HepG2 (cell line): Measurements from ENCODE around the gene FSIP1. TPM values are rescaled to one million over a fixed set of nuclear protein-coding genes. Genes with fewer than 3 reads are reported as not detected.
A peak's percentile ranks its signal among the peaks of the same experiment; 100 is the strongest.

ENCODE experiments used
- ESRRA ChIP-seq: sonication (generic); formaldehyde crosslinking; IDR thresholded peaks from 2 replicates; pipeline ENCODE4 v1.5.1; 2020; ENCODE audit warnings: mild to moderate bottlenecking, low read depth, missing genetic modification reagents
- FOSL2 ChIP-seq: sonication (generic); formaldehyde crosslinking; IDR thresholded peaks from 2 replicates; pipeline ENCODE4 v1.4.0; 2020; ENCODE audit warnings: missing genetic modification reagents
- GABPB1 ChIP-seq: IDR thresholded peaks from 2 replicates; pipeline ENCODE4 v1.6.1; 2016; ENCODE audit warnings: mild to moderate bottlenecking, missing genetic modification reagents, moderate library complexity, missing compliant biosample characterization
- GATA4 ChIP-seq: sonication (generic); IDR thresholded peaks from 2 replicates; pipeline ENCODE4 v1.6.1; 2016; ENCODE audit warnings: antibody characterized with exemption, low read depth, borderline replicate concordance
- IKZF1 ChIP-seq: fragments of 450-650 bp; IDR thresholded peaks from 2 replicates; pipeline ENCODE4 v1.7.1; 2016
- MYNN ChIP-seq: sonication (generic); formaldehyde crosslinking; IDR thresholded peaks from 2 replicates; pipeline ENCODE4 v1.4.0; 2020; ENCODE audit warnings: mild to moderate bottlenecking, low read depth, missing genetic modification reagents
- NFKB2 ChIP-seq: sonication (generic); formaldehyde crosslinking; IDR thresholded peaks from 2 replicates; pipeline ENCODE4 v1.4.0; 2020; ENCODE audit warnings: missing genetic modification reagents, borderline replicate concordance
- RORA ChIP-seq: sonication (generic); formaldehyde crosslinking; IDR thresholded peaks from 2 replicates; pipeline ENCODE4 v1.5.0; 2020; ENCODE audit warnings: mild to moderate bottlenecking, missing genetic modification reagents, moderate library complexity
- SOX13 ChIP-seq, 3 experiments: fragments of 450-650 bp in 1 of 3; sonication (generic) in 1 of 3; formaldehyde crosslinking in 1 of 3; IDR thresholded peaks in 2 of 3; conservative IDR thresholded peaks in 1 of 3; 2 replicates each; pipeline versions ENCODE4 v1.5.0 to v1.6.1; 2016 to 2020; ENCODE audit warnings: antibody characterized with exemption in 1 of 3, mild to moderate bottlenecking in 1 of 3, missing compliant biosample characterization in 1 of 3, missing genetic modification reagents in 1 of 3, moderate library complexity in 1 of 3
- TGIF2 ChIP-seq: IDR thresholded peaks from 2 replicates; pipeline ENCODE4 v1.6.1; 2016; ENCODE audit warnings: control low read depth, missing compliant biosample characterization
- THYN1 ChIP-seq: sonication (generic); formaldehyde crosslinking; IDR thresholded peaks from 2 replicates; pipeline ENCODE4 v1.8.1; 2023; ENCODE audit warnings: low read depth, mild to moderate bottlenecking, moderate library complexity, missing genetic modification reagents, borderline replicate concordance
- ZNF644 ChIP-seq: IDR thresholded peaks from 2 replicates; pipeline ENCODE4 v1.6.1; 2016; ENCODE audit warnings: low read depth
- polyA plus RNA-seq, 8 experiments: library from polyadenylated mRNA; depleted of rRNA in 3 of 8; stranded (reverse) in 7 of 8; unstranded in 1 of 8; fragments of >200 nt; fragmentation: Illumina TruSeq in 4 of 8; extraction: Trizol in 4 of 8; gene quantifications; 2 replicates each; pipeline versions ENCODE4 v1.2.1 to v1.2.3, GENCODE V29; 2011 to 2016; ENCODE audit warnings: low read depth in 4 of 8, missing spikeins in 1 of 8, mixed read lengths in 1 of 8; ENCODE audit not compliant: insufficient read depth in 1 of 8
- total RNA-seq, 5 experiments: library from RNA; depleted of rRNA; stranded (reverse); fragments of >200 nt; fragmentation: Illumina TruSeq; extraction: Trizol; gene quantifications; 2 replicates each; pipeline ENCODE4 v1.2.3, GENCODE V29; 2016; ENCODE audit warnings: low read depth in 1 of 5
- TF ChIP-seq, protein P1 (sequence below), 2 experiments: fragments of 450-650 bp in 1 of 2; sonication (generic) in 1 of 2; formaldehyde crosslinking in 1 of 2; IDR thresholded peaks; 2 replicates each; pipeline versions ENCODE4 v1.6.1 to v1.8.0; 2016 to 2022; ENCODE audit warnings: antibody characterized with exemption in 1 of 2, mild to moderate bottlenecking in 1 of 2, missing genetic modification reagents in 1 of 2
- TF ChIP-seq, protein P2 (sequence below): IDR thresholded peaks from 2 replicates; pipeline ENCODE4 v1.6.1; 2016; ENCODE audit warnings: low read depth
- TF ChIP-seq, protein P3 (sequence below): sonication (generic); formaldehyde crosslinking; IDR thresholded peaks from 2 replicates; pipeline ENCODE4 v1.4.0; 2020; ENCODE audit warnings: missing genetic modification reagents

Gene FSIP1
- total and polyA plus RNA-seq, 2 of the 13 experiments (the other 11 are each of a cell fraction or from before 2014, with no cell fraction given) = 0.18 TPM; not detected in 1

DNA sequence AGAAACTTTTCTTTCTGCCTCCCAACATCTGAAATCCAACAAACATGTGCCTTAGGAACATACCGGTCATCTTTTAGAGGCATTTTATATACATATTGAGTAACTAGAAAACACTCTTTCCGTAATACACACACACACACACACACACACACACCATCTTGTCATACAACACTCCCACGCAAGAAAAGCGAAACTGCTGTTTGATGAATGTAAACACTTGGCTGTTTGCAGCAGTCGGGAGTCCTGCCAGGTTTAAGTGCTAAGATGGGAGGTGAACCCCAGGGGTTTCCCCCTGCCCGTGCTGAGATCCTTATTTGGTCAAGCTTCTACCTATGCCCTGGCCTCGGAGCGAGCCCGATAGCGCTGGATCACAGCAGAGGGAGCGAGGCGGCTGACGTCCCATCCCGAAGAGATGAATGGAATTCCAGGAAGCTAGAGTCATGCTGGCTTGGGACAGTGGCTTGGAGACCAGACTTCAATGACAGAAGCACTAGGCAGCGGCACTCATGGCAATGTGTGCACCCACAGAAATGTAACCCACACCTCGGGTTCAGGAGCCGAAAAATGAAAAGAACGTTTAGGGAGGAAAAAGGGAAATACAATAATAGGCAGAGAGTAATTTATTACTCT, 203.0 kb downstream of the FSIP1 start (continued):
- TF ChIP-seq, protein P1, sequence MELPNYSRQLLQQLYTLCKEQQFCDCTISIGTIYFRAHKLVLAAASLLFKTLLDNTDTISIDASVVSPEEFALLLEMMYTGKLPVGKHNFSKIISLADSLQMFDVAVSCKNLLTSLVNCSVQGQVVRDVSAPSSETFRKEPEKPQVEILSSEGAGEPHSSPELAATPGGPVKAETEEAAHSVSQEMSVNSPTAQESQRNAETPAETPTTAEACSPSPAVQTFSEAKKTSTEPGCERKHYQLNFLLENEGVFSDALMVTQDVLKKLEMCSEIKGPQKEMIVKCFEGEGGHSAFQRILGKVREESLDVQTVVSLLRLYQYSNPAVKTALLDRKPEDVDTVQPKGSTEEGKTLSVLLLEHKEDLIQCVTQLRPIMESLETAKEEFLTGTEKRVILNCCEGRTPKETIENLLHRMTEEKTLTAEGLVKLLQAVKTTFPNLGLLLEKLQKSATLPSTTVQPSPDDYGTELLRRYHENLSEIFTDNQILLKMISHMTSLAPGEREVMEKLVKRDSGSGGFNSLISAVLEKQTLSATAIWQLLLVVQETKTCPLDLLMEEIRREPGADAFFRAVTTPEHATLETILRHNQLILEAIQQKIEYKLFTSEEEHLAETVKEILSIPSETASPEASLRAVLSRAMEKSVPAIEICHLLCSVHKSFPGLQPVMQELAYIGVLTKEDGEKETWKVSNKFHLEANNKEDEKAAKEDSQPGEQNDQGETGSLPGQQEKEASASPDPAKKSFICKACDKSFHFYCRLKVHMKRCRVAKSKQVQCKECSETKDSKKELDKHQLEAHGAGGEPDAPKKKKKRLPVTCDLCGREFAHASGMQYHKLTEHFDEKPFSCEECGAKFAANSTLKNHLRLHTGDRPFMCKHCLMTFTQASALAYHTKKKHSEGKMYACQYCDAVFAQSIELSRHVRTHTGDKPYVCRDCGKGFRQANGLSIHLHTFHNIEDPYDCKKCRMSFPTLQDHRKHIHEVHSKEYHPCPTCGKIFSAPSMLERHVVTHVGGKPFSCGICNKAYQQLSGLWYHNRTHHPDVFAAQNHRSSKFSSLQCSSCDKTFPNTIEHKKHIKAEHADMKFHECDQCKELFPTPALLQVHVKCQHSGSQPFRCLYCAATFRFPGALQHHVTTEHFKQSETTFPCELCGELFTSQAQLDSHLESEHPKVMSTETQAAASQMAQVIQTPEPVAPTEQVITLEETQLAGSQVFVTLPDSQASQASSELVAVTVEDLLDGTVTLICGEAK (IDR thresholded peaks at IDR 0.05) = no peak
- TF ChIP-seq, protein P1 (CRISPR knock-in tag; IDR thresholded peaks at IDR 0.05) = no peak
- TF ChIP-seq ZNF644 (CRISPR knock-in tag) (peak; percentile 90), SOX13 (IDR thresholded peaks at IDR 0.05) (no peak), SOX13 (CRISPR knock-in tag; conservative IDR thresholded peaks at IDR 0.05 in 1 of 2, IDR thresholded peaks at IDR 0.05 in 1 of 2) (no peak; a peak in 1 of 4 replicates), GABPB1 (no peak), MYNN (no peak), THYN1 (no peak), GATA4 (no peak), ESRRA (no peak), NFKB2 (no peak), FOSL2 (peak; percentile 93), RORA (CRISPR knock-in tag) (no peak), TGIF2 (CRISPR knock-in tag) (peak; percentile 75), IKZF1 (no peak)
- TF ChIP-seq, protein P2, sequence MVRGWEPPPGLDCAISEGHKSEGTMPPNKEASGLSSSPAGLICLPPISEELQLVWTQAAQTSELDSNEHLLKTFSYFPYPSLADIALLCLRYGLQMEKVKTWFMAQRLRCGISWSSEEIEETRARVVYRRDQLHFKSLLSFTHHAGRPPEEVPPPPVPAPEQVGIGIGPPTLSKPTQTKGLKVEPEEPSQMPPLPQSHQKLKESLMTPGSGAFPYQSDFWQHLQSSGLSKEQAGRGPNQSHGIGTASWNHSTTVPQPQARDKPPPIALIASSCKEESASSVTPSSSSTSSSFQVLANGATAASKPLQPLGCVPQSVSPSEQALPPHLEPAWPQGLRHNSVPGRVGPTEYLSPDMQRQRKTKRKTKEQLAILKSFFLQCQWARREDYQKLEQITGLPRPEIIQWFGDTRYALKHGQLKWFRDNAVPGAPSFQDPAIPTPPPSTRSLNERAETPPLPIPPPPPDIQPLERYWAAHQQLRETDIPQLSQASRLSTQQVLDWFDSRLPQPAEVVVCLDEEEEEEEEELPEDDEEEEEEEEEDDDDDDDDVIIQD = peak; percentile 39; the same call in 1 of the 2 replicates
- TF ChIP-seq, protein P3, sequence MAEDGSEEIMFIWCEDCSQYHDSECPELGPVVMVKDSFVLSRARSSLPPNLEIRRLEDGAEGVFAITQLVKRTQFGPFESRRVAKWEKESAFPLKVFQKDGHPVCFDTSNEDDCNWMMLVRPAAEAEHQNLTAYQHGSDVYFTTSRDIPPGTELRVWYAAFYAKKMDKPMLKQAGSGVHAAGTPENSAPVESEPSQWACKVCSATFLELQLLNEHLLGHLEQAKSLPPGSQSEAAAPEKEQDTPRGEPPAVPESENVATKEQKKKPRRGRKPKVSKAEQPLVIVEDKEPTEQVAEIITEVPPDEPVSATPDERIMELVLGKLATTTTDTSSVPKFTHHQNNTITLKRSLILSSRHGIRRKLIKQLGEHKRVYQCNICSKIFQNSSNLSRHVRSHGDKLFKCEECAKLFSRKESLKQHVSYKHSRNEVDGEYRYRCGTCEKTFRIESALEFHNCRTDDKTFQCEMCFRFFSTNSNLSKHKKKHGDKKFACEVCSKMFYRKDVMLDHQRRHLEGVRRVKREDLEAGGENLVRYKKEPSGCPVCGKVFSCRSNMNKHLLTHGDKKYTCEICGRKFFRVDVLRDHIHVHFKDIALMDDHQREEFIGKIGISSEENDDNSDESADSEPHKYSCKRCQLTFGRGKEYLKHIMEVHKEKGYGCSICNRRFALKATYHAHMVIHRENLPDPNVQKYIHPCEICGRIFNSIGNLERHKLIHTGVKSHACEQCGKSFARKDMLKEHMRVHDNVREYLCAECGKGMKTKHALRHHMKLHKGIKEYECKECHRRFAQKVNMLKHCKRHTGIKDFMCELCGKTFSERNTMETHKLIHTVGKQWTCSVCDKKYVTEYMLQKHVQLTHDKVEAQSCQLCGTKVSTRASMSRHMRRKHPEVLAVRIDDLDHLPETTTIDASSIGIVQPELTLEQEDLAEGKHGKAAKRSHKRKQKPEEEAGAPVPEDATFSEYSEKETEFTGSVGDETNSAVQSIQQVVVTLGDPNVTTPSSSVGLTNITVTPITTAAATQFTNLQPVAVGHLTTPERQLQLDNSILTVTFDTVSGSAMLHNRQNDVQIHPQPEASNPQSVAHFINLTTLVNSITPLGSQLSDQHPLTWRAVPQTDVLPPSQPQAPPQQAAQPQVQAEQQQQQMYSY = 0 out of 2 replicates have a peak, but pooled peaks have one; percentile 29
